Fibroblast of mammary gland (primary cell): ENCODE data around the gene C16orf90.

Source experiments
- DNase-seq: peaks from one replicate; pipeline ENCODE4 v3.0.0-alpha.2; 2010; ENCODE audit warnings: low read depth
- H3K4me3 ChIP-seq: 2 replicates; pipeline ENCODE4 v1.5.1; 2011; ENCODE audit warnings: low read depth, mild to moderate bottlenecking, low read length, moderate library complexity; ENCODE audit not compliant: control insufficient read depth
- TF ChIP-seq, protein P1 (sequence below): conservative IDR thresholded peaks from 2 replicates; pipeline ENCODE4 v1.5.1; 2011; ENCODE audit warnings: low read depth, low read length, inconsistent platforms; ENCODE audit not compliant: control insufficient read depth, insufficient read depth

C16orf90 gene

DNA sequence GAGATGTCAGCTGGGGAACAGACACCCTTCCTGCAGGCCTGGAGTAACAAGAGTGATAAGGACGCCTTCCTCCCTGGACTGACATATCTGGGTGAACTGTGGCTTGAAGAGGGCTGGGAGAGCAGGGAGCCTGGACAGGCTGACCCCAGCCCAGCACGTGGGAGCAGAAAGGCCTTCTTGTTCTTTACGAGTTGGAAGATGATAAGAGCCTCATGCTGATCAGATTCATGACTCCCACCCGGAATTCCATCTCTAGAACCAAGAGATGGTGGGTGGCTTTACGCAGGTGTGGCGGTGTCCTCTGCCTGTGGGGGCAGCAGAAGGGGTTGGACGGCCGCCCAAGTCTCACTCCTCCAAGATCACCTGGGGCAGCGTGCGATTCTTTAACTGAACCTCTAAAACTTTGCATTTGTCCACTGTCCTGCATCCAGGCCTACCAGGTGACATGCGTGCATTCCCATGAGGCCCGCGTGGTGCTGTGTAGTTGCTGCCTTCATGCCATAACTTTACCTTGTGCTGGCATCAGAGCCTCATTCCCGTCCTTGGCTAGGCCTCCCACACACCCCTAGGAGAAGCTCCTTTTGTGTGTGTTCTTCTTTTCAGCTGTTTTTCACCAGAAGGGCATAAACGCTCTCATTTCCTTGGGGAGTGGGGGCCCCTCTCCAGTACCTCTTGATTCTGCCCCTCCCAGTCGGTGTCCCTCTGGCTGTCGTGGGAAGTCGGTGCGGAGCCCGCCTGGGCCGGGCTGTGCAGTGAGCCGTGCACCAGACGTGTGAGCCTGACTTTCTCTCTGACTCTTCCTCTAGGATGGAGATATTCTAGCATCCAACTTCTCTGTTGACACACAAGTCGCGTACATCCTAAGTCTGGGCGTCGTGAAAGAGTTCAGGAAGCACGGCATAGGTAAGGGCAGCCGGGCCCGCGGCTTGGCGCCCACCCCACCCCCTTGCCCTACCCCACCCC is 13.3 kb downstream of the C16orf90 start:
- H3K4me3 ChIP-seq = no peak overlapping the region
- TF ChIP-seq, protein P1, sequence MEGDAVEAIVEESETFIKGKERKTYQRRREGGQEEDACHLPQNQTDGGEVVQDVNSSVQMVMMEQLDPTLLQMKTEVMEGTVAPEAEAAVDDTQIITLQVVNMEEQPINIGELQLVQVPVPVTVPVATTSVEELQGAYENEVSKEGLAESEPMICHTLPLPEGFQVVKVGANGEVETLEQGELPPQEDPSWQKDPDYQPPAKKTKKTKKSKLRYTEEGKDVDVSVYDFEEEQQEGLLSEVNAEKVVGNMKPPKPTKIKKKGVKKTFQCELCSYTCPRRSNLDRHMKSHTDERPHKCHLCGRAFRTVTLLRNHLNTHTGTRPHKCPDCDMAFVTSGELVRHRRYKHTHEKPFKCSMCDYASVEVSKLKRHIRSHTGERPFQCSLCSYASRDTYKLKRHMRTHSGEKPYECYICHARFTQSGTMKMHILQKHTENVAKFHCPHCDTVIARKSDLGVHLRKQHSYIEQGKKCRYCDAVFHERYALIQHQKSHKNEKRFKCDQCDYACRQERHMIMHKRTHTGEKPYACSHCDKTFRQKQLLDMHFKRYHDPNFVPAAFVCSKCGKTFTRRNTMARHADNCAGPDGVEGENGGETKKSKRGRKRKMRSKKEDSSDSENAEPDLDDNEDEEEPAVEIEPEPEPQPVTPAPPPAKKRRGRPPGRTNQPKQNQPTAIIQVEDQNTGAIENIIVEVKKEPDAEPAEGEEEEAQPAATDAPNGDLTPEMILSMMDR = no peak
- no peak for DNase-seq

DNA sequence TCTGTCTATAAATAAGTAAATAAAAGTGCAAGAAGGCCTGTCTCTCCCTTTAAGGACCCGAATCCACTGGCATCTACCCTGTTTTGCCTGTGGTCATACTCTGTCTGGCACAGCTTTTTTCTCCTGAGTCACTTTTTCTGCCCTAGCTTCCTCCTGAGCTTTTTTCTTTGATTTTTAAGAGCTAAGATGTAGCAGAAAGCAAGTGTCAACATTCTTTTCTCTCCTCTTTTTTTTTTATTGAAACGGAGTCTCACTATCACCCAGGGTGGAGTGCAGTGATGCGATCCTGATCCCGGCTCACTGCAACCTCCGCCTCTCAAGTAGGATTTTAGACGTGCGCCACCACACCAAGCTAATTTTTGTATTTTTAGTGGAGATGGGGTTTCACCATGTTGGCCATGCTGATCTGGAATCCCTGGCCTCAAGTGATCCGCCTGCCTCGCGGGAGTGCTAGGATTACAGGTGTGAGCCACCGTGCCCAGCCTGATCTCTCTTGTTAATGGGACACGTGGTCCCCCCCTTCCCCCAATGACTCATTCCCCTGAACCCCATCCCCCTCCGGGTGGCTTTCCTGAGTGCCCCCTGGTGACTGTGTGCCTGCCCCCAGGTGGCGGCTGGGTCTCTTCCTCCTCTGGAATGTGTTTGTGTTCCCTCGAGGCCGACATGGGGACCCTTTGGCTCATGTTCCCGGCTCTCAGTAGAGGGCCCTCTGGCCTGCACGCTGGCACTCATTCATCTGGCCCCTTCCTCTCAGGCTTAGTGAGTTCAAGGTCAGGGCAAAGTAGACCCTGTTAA is 14.2 kb downstream of the C16orf90 start:
- no peak for DNase-seq
- TF ChIP-seq, protein P1 = no peak
- no peak overlapping the region for H3K4me3 ChIP-seq

DNA sequence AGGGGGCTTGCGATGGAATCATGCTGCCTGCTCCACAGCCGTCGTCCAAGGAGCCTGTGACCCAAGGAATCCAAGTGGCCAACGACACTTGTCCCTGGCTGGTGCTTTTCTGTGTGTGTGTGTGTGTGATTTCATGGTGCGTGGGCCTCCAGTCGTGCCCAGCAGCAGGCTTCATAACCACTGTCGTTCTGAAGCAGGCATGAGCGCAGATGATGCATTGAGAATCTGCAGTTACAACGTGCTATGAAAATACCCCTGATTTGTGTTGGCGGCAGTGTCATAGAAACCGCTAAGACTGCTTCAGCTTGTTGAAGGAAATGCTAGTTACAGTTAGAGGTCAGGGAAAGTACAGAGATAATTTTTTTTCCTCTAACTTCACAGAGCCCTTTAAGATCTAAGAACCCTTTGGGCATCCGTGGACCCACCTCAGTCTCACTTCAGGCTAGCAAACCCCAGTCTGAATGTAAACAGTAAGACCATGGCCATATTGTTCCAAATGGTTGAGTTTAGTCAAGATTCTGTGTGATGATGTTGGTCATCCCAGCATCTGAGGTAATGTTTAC is 15.6 kb downstream of the C16orf90 start:
- no peak overlapping the region for H3K4me3 ChIP-seq
- DNase-seq = no peak
- TF ChIP-seq, protein P1 = no peak

DNA sequence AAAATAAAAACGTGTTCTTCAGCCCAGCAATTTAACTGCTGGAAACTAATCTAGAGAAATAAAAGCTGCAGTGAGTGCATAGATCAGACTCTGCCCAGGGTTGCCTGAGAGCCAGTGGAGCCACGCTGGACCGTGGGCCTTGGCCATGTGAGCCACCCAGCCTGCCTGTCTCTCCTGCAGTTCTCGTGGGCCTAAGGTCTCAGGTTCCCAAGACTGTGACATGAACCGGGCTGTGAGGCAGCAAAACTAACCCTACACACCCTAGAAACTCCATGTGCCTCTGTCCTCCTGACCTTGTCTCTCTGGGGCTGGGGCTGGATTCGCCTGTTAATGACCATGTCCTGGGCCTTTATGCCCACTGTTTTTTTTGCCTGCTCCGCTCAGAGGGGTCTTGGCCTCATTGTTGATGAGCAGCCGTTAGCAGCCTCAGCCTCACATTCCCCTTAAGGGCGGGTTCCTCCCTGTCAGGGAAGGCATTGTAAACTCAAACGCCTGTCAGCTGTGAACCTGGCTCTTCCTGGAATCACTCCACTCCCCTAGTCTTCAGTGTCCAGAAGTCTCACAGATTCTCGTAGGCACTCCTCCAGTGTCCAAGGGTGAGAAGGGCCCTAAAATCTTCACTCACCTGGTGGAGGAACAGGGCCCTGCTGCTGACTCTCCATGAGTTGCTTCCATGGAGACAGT is 16.9 kb downstream of the C16orf90 start:
- TF ChIP-seq, protein P1 = no peak
- no peak for DNase-seq
- no peak overlapping the region for H3K4me3 ChIP-seq

DNA sequence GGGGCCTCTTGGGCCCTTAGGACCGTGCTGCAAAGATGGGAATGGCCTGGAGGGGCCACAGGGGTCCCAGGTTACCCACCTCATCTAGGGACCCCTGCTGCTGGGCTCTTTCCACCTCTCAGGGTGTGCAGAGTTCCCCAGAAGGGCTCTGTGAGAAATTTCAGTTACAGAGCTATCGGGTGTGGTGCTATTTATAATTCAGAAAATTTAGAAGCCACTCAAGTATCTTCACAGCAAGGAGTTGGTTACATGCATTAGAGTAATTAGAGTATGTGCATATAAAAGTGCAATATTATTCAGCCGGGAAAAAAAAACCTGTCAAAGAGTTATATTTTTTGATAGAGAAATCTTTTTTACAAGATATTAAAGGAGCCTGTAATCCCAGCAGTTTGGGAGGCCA is 18.9 kb downstream of the C16orf90 start:
- DNase-seq = no peak
- TF ChIP-seq, protein P1 = no peak

More for the DNA sequence above, 18.9 kb downstream of the C16orf90 start:
- no peak overlapping the region for H3K4me3 ChIP-seq
